Measurements from ENCODE around the gene MYEOV. TPM values are rescaled to one million over a fixed set of nuclear protein-coding genes. Genes with fewer than 3 reads are reported as not detected.
A peak's percentile ranks its signal among the peaks of the same experiment; 100 is the strongest.

Gene MYEOV
- total RNA-seq (2021; fragmentation: NEBNext Ultra II Directional; extraction: Animal tissue kit (Norgen Biotek cat#: 25700)): 0.67 and 0.86 TPM in 2 replicates
- polyA plus RNA-seq (2011; rRNA removed): 0.44 and 1.0 TPM in 2 replicates
- polyA plus RNA-seq (2011; cell fraction: cytosol; rRNA removed): 0.50 TPM
- 2.3 TPM for polyA plus RNA-seq (2011; cell fraction: nucleus; rRNA removed)
- polyA plus RNA-seq (2012, experiment 1 of 2): 0.47 to 1.2 TPM (median 0.68 TPM) in 3 of 4 replicates, not detected in the other
- 0.20 TPM for polyA plus RNA-seq (2012, experiment 2 of 2)
- polyA plus RNA-seq (2013, experiment 1 of 2): 0.36 TPM
- polyA plus RNA-seq (2013, experiment 2 of 2): 0.35 TPM
- polyA minus RNA-seq (2011; rRNA and poly(A)+ RNA removed): 0.16 and 0.24 TPM in 2 replicates
- 0.44 TPM for polyA minus RNA-seq (2011; cell fraction: cytosol; rRNA and poly(A)+ RNA removed)
- polyA minus RNA-seq (2011; cell fraction: nucleus; rRNA and poly(A)+ RNA removed): 2.0 TPM
- long read RNA-seq, experiment 1: 0 reads
- long read RNA-seq, experiment 2: 0 reads

DNA sequence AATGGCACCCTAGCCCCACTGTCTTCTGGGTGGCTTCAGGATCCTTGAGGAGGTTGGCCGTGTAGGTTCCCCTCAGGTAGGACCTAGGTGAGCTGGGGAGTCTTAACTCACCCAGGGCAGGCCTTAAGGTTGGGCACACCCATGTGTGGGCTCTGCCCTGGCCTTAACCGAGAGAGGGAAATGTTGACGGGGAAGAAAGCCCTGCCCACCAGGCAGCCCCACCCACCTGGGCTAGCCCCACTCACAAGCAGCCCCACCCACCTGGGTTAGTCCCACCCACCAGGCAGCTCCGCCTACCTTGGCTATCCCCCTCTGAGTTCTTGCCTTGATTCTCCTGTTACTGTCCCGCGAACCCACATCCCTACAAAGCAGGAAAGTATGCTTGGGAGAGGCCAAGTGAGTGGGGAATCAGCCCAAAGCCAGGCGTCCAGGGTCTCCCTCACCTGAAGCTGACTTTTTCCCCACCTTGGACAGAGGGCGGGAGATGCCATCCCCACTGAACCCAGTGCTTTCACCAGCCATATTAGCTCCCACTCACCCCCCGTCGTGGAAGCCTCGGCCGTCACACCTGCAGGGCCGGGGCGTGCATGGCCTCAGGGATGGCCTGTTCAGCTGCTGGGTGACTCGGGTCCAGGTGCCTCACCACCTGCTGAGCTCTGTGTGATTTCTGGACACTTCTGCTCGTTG lies at the start of gene MYEOV:
TSS of gene MYEOV (plus strand) at position 337 of the 687 bp plus-strand sequence. CDS start 1,200 bp downstream, outside the sequence.
- H3K79me1 ChIP-seq (ENCODE audit: low read depth, low read length): no peaks in the 10 kb centered on the region
- H3K27ac ChIP-seq (ENCODE audit: low read depth, low read length): no peak within 1 kb of the TSS
- H3K9me3 ChIP-seq (ENCODE audit: insufficient read depth in 2 of 2, low read depth in 1 of 2, low read length in 1 of 2): 0 out of 4 replicates have a peak, but pooled peaks cover 0 to 2% of the 10 kb centered on the region in 2 experiments
- H4K20me1 ChIP-seq (replicated peaks in 1 of 2; ENCODE audit: control insufficient read depth in 1 of 2, insufficient read depth in 2 of 2, low read length in 2 of 2): peaks cover 0 to 7% of the 10 kb centered on the region in 2 experiments
- peak within 1 kb of the TSS; percentile 13 for H3K18ac ChIP-seq (ENCODE audit: extremely low read depth, low read length)
- FAIRE-seq (no peak), DNase-seq (ENCODE audit: low read depth in 1 of 2, low spot score in 2 of 2) (peak; percentile 36 to 80)
- no peak within 1 kb of the TSS for H3K4ac ChIP-seq (replicated peaks; ENCODE audit: insufficient read length, low read depth, low read length)
- no peak within 1 kb of the TSS for H2BK5ac ChIP-seq (ENCODE audit: low read depth, low read length)
- CTCF ChIA-PET (ENCODE audit: partially characterized antibody): interaction anchor here (0.6 to 4.5 kb wide), 29 partner anchors 9 to 1217 kb away, joined by 3 to 31 read pairs (median 6); no protein-coding TSS in a partner anchor
- H3K14ac ChIP-seq (ENCODE audit: insufficient read length): no peak within 1 kb of the TSS
- H3K4me3 ChIP-seq (ENCODE audit: extremely low read depth in 1 of 4, insufficient read depth in 2 of 4, low read depth in 3 of 4, low read length in 4 of 4): no peak within 1 kb of the TSS
- H3K9ac ChIP-seq (replicated peaks in 1 of 4; ENCODE audit: extremely low read depth in 1 of 4, low read depth in 3 of 4, low read length in 3 of 4): no peak within 1 kb of the TSS
- H2BK20ac ChIP-seq (ENCODE audit: low read length): 0 out of 2 replicates have a peak within 1 kb of the TSS, but pooled peaks have one; percentile 34
- H3K27me3 ChIP-seq (replicated peaks in 1 of 4; ENCODE audit: control insufficient read depth in 3 of 4, extremely low read depth in 1 of 4, insufficient read depth in 3 of 4, low read length in 3 of 4): no peaks in the 10 kb centered on the region; a peak in 1 of 7 replicates
- H2BK120ac ChIP-seq (replicated peaks; ENCODE audit: low read depth, low read length): no peak within 1 kb of the TSS
- no peak within 1 kb of the TSS for H2AFZ ChIP-seq (ENCODE audit: low read length)
- H2BK15ac ChIP-seq (ENCODE audit: low read length): peak within 1 kb of the TSS; percentile 95; the same call in 1 of the 2 replicates
- no peak within 1 kb of the TSS for H3K23ac ChIP-seq (ENCODE audit: insufficient read length)
- H3K36me3 ChIP-seq (ENCODE audit: control insufficient read depth in 2 of 4, insufficient read depth in 4 of 4, low read length in 3 of 4): no peaks in the 10 kb centered on the region
- no peak within 1 kb of the TSS for H3K56ac ChIP-seq (replicated peaks; ENCODE audit: insufficient read length, low read depth, low read length)
- peak within 1 kb of the TSS; percentile 60; the same call in 1 of the 2 replicates for H2AK5ac ChIP-seq (ENCODE audit: low read depth, low read length)
- no peak within 1 kb of the TSS; the same call in 1 of the 2 replicates for H4K8ac ChIP-seq (ENCODE audit: extremely low read depth, insufficient read depth, low read length)
- peak within 1 kb of the TSS; percentile 88; the same call in 1 of the 2 replicates for H2BK12ac ChIP-seq (ENCODE audit: low read depth, low read length)
- WGBS, 2 experiments (ENCODE audit: extremely low coverage in 1 of 2, insufficient coverage in 1 of 2, insufficient read length in 1 of 2, insufficient replicate concordance in 2 of 2, low coverage in 1 of 2, low lambda C conversion rate in 2 of 2, missing lambda C conversion rate in 1 of 2): 87% methylated on average over 16 of the region's 16 CpGs; no CpG with 5 or more reads in 1 of the 2 experiments
- H4K5ac ChIP-seq (ENCODE audit: insufficient read length, low read depth, low read length): no peak within 1 kb of the TSS
- no peak within 1 kb of the TSS for H4K91ac ChIP-seq (replicated peaks; ENCODE audit: insufficient read length, low read length)
- H3K4me1 ChIP-seq (replicated peaks in 1 of 4; ENCODE audit: control insufficient read depth in 3 of 4, insufficient read depth in 4 of 4, low read length in 3 of 4): peaks cover 0 to 2% (median under 1%) of the 10 kb centered on the region in 4 experiments; a peak in 2 of 7 replicates
- POLR2A ChIA-PET (ENCODE audit: partially characterized antibody): interaction anchor here (1.5 to 2.9 kb wide), 4 partner anchors 343 to 351 kb away, joined by 3 to 8 read pairs (median 6); no protein-coding TSS in a partner anchor
- H3K23me2 ChIP-seq (ENCODE audit: low read depth, low read length): peaks cover 7% of the 10 kb centered on the region; the same call in 1 of the 2 replicates
- H3K79me2 ChIP-seq (ENCODE audit: control insufficient read depth in 1 of 2, insufficient read depth in 2 of 2, low read length in 2 of 2): no peaks in the 10 kb centered on the region
- H3K4me2 ChIP-seq (ENCODE audit: insufficient read depth in 1 of 2, low read depth in 2 of 2, low read length in 2 of 2): no peak within 1 kb of the TSS
- no peak for TF ChIP-seq RFX5 (IDR thresholded peaks at IDR 0.05; ENCODE audit: borderline replicate concordance, low read depth, low read length)
- TF ChIP-seq BRCA1 (IDR thresholded peaks at IDR 0.05; ENCODE audit: low read depth, low read length): no peak
- no peak for TF ChIP-seq SIRT6 (IDR thresholded peaks at IDR 0.05; ENCODE audit: low read length)
- TF ChIP-seq, protein P1, sequence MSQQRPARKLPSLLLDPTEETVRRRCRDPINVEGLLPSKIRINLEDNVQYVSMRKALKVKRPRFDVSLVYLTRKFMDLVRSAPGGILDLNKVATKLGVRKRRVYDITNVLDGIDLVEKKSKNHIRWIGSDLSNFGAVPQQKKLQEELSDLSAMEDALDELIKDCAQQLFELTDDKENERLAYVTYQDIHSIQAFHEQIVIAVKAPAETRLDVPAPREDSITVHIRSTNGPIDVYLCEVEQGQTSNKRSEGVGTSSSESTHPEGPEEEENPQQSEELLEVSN (IDR thresholded peaks at IDR 0.05): no peak
- no peak for TF ChIP-seq GABPA (IDR thresholded peaks at IDR 0.05; ENCODE audit: borderline replicate concordance, insufficient read depth, low read length)
- TF ChIP-seq CBX5 (IDR thresholded peaks at IDR 0.05; ENCODE audit: low read depth, low read length): no peak
- TF ChIP-seq BACH1 (IDR thresholded peaks at IDR 0.05; ENCODE audit: low read length): no peak
- TF ChIP-seq JUND (IDR thresholded peaks at IDR 0.05; ENCODE audit: low read length): no peak
- no peak for TF ChIP-seq CTBP2 (IDR thresholded peaks at IDR 0.05; ENCODE audit: borderline replicate concordance, insufficient read depth, insufficient read length, low read length)

Data from H1 (cell line).